ENCODE data around the gene LDLRAD3. TPM values are rescaled to one million over a fixed set of nuclear protein-coding genes. Genes with fewer than 3 reads are reported as not detected.

LDLRAD3 gene
- total RNA-seq, 1 donor from 2014 or later = 35.6 TPM

GRCh38 chr11:36240173-36240572 is 296.3 kb downstream of the LDLRAD3 start:
- no peak for DNase-seq (ENCODE audit: low spot score)
- Mint-ChIP-seq H3K36me3 (peaks cover 3% of the 10 kb centered on the region), H3K27ac (no peak overlapping the region), H3K4me3 (no peak overlapping the region), H3K9me3 (no peaks in the 10 kb centered on the region), H3K4me1 (no peaks in the 10 kb centered on the region), H3K27me3 (ENCODE audit: insufficient read depth, low read depth) (peaks cover 7% of the 10 kb centered on the region)
- Histone ChIP-seq H3K36me3 (no peaks in the 10 kb centered on the region), H4K20me1 (ENCODE audit: low read depth) (no peaks in the 10 kb centered on the region), H3K4me2 (no peak overlapping the region), H3K4me1 (no peaks in the 10 kb centered on the region), H2AFZ (replicated peaks) (no peak overlapping the region), H3K27ac (no peak overlapping the region), H3K4me3 (no peak overlapping the region), H3F3A (ENCODE audit: low read depth) (no peaks in the 10 kb centered on the region), H3K9ac (no peak overlapping the region), H3K79me2 (ENCODE audit: low read depth) (no peaks in the 10 kb centered on the region), H3K9me3 (ENCODE audit: low read depth) (no peaks in the 10 kb centered on the region), H3K27me3 (no peaks in the 10 kb centered on the region)
- TF ChIP-seq CTCF (IDR thresholded peaks at IDR 0.05) (no peak), EZH2phosphoT487 (IDR thresholded peaks at IDR 0.05) (no peak), EZH2 (IDR thresholded peaks at IDR 0.05) (no peak)

GRCh38 chr11:36240801-36241200 is 296.9 kb downstream of the LDLRAD3 start:
- Mint-ChIP-seq H3K36me3 (peaks cover 3% of the 10 kb centered on the region), H3K9me3 (no peaks in the 10 kb centered on the region), H3K4me3 (no peak overlapping the region), H3K27me3 (ENCODE audit: insufficient read depth, low read depth) (peaks cover 7% of the 10 kb centered on the region), H3K27ac (no peak overlapping the region), H3K4me1 (no peaks in the 10 kb centered on the region)
- H3K27ac ChIP-seq = no peak overlapping the region
- H3K27me3 ChIP-seq = no peaks in the 10 kb centered on the region
- no peaks in the 10 kb centered on the region for H4K20me1 ChIP-seq (ENCODE audit: low read depth)
- no peak overlapping the region for H2AFZ ChIP-seq (replicated peaks)
- H3K9ac ChIP-seq = no peak overlapping the region
- H3K4me1 ChIP-seq = no peaks in the 10 kb centered on the region
- no peak for DNase-seq (ENCODE audit: low spot score)
- no peak overlapping the region for H3K4me2 ChIP-seq
- H3K9me3 ChIP-seq (ENCODE audit: low read depth) = no peaks in the 10 kb centered on the region
- H3F3A ChIP-seq (ENCODE audit: low read depth) = no peaks in the 10 kb centered on the region
- TF ChIP-seq EZH2phosphoT487 (IDR thresholded peaks at IDR 0.05) = no peak
- no peak for TF ChIP-seq CTCF (IDR thresholded peaks at IDR 0.05)
- no peak for TF ChIP-seq EZH2 (IDR thresholded peaks at IDR 0.05)
- no peaks in the 10 kb centered on the region for H3K79me2 ChIP-seq (ENCODE audit: low read depth)
- H3K4me3 ChIP-seq = no peak overlapping the region
- no peaks in the 10 kb centered on the region for H3K36me3 ChIP-seq

GRCh38 chr11:36241497-36241896 is 297.6 kb downstream of the LDLRAD3 start:
- Mint-ChIP-seq H3K27ac (peak overlapping the region; percentile 86), H3K9me3 (no peaks in the 10 kb centered on the region), H3K27me3 (ENCODE audit: insufficient read depth, low read depth) (peaks cover 7% of the 10 kb centered on the region), H3K36me3 (peaks cover 3% of the 10 kb centered on the region), H3K4me3 (no peak overlapping the region), H3K4me1 (no peaks in the 10 kb centered on the region)
- Histone ChIP-seq H3F3A (ENCODE audit: low read depth) (no peaks in the 10 kb centered on the region), H4K20me1 (ENCODE audit: low read depth) (no peaks in the 10 kb centered on the region), H3K27me3 (no peaks in the 10 kb centered on the region), H2AFZ (replicated peaks) (no peak overlapping the region), H3K4me2 (no peak overlapping the region), H3K27ac (no peak overlapping the region), H3K4me3 (no peak overlapping the region), H3K79me2 (ENCODE audit: low read depth) (no peaks in the 10 kb centered on the region), H3K9me3 (ENCODE audit: low read depth) (no peaks in the 10 kb centered on the region), H3K4me1 (no peaks in the 10 kb centered on the region), H3K36me3 (no peaks in the 10 kb centered on the region), H3K9ac (no peak overlapping the region)
- TF ChIP-seq EZH2phosphoT487 (IDR thresholded peaks at IDR 0.05) (no peak), CTCF (IDR thresholded peaks at IDR 0.05) (no peak), EZH2 (IDR thresholded peaks at IDR 0.05) (no peak)
- DNase-seq (ENCODE audit: low spot score) = no peak
